A172 (cell line): ENCODE measurements around the gene CCDC124. TPM values are rescaled to one million over a fixed set of nuclear protein-coding genes. Genes with fewer than 3 reads are reported as not detected.

Experiments
- DNase-seq: peaks from one replicate; pipeline ENCODE4 v3.0.0-alpha.2; 2015; ENCODE audit warnings: low spot score
- total RNA-seq: library from RNA; depleted of rRNA; stranded (reverse); fragments of >200 nt; shearing (Covaris generic); gene quantifications from 2 replicates; pipeline ENCODE4 v1.2.3, GENCODE V29; 2014

CCDC124 gene
- total RNA-seq, 1 experiment from 2014 or later: 55.7 TPM

DNA sequence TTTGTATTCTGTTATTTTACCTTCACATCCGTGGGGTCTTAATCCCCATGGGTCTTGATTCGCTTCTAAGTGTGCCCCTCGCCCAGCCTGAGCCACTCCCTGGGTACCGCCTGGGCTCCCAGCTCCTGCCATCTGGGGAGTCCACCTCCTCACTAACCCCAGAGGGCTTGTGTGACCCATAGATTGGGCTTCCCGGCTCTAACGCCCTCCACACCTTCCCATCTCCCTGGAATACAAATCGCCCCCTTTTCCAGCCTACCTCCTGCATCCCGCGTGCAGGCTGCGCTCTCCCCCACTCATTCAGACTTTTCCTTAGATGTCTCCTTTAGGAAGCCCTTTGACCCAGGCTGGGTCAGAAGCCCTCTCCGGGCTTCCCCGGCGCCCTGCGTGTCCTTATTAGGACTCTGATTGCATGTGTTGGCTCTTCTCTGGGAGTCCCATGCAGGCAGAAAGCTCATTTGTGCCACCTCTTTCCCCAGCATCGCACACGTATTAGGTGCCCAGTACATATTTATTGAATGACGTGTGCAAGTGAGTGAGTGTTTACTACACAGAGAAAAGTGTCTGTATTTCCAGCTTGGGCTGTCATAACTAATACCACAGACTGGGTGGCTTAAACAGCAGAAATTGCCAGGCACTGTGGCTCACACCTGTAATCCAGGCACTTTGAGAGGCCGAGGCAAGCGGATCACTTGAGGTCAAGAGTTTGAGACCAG, 757 bp downstream of the CCDC124 start:
- DNase-seq: peak; percentile 51

DNA sequence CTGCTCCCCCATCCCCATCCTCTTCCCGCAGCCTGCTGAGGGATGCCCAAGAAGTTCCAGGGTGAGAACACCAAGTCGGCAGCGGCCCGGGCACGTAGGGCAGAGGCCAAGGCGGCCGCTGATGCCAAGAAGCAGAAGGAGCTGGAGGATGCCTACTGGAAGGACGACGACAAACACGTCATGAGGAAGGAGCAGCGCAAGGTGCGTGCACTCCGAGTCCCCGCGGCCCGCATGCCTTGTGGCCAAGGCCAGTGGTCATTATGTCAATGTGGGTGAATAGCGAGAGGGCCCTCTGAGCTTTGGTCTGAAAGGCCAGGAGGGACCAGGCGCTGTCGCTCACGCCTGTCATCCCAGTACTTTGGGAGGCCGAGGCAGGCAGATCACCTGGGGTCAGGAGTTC, 3.6 kb downstream of the CCDC124 start:
- no peak for DNase-seq

DNA sequence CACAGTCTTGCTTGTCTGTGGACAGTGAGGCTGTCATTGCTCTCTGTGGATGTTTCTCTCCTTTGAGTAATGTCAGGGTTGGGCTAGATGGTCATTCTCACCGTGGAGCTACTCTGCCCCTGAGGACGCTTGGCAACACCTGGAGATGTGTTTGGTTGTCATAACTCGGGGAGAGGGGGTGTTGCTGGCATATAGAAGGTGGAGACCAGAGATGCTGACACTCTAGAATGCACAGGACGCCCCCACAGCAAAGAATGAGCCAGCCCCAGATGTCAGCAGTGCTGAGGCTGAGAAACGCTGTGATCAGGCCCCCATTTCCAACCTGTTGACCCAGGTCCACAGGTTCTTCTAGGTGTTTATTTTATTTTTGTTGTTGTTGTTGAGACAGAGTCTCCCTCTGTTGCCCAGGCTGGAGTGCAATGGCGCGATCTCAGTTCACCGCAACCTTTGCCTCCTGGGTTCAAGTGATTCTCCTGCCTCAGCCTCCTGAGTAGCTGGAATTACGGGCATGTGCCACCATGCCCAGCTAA, 4.6 kb downstream of the CCDC124 start:
- no peak for DNase-seq

DNA sequence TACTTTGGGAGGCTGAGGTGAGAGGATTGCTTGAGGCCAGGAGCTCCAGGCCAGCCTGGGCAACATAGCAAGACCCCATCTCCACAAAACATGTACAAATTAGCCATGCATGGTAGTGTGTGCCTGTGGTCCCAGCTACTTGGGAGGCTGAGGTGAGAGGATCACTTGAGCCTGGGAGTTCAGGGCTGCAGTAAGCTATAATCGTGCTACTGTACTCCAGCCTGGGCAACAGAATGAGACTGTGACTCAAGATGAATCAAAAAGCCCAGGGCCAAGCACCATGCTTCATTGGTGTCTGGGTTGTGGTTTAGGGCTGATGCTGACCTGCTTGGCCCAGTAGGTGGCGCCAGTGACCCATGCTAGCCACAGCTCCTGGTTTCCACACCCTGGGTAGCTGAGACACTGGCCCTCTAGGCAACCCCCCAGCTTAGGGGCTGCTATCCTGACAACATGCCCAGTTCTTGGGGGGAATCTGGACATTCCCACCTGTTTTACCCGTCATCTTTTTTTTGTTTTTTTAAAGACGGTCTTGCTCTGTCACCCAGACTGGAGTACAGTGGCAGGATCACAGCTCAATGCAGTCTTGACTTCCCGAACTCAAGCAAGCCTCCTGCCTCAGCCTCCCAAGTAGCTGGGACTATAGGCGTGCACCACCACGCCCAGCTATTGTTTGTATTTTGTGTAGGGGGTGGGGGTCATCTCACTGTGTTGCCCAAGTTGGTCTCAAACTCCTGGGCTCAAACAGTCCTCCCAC, 5.5 kb downstream of the CCDC124 start:
- peak; percentile 90 for DNase-seq

DNA sequence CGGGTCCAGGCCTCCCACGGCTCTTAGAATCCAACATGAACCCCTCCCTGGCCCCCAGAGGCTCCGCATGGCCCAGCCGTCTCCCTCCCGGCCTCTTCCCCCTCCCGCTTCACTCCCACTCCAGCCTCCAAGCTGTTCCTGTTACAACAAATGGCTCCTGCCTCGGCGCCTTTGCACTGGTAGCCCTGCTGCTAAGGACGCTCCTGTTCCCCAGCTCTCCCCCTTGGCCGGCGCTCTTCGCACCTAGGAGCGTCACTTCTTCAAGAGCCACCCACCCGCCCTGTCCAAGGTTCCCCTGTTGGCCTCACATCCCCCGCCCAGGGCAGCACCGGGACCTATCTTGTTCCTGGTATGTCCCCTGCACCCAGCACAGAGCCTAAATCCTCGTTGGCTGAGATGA, 9.4 kb downstream of the CCDC124 start:
- DNase-seq: no peak

DNA sequence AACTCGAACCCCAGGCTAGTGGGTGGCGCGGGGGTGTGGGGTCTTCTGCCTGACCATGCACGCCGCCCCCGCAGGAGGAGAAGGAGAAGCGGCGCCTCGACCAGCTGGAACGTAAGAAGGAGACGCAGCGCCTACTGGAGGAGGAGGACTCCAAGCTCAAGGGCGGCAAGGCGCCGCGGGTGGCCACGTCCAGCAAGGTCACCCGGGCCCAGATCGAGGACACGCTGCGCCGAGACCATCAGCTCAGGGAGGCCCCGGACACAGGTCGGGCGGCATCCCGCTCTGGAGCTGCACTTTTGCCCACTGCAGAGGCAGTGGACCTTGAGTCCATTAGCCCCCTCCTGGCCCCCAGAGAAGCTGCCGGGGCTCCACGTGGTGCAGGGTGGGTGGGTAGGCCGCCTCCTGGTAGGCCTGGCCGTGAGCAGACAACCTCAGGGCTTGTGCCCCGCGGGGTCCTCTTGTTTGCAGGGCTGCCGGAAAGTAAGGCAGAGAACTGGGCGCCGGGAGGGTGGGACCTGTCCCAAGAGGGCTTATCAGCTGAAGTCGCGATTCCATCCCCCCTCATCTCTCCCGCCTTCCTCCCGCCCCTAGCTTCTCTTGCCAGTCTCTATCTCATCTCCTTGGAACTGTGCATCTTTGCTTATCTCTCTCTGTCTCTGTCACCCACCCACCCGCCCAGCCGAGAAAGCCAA, 9.9 kb downstream of the CCDC124 start:
- DNase-seq: no peak

DNA sequence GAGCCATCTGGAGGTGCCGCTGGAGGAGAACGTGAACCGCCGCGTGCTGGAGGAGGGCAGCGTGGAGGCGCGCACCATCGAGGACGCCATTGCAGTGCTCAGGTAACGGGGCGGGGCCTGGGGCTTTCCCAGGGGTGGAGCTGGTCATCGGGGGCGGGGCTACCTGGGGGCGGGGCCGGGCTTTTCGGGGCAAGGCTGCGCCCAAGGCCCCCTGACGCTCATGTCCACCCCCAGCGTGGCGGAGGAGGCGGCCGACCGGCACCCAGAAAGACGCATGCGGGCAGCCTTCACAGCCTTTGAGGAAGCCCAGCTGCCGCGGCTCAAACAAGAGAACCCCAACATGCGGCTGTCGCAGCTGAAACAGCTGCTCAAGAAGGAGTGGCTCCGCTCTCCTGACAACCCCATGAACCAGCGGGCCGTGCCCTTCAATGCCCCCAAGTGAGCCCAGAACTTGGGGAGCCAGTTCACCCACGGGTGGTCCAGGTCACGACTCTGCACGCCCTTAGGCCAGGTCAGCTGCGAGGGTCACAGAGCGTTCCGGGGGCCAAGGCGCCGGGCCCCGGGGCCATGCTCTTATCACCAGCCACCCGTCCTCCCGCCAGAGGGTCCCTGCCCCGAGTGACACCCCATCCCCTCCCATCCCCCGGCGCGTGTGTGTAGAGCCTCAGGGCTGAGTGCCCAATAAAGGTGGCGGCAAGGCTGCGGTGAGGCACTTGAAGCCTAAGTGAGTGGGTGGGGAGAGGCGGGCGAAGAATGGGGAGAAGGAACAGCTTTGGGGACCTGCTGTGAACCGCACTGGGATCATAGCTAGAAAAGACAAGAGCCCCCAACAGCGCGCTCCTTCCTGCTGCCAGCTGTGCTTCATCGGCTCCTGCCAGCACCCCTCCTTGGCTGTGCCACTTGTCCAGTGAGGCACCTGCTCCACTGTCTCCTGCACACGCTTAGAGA, 10.7 kb downstream of the CCDC124 start:
- DNase-seq: no peak

DNA sequence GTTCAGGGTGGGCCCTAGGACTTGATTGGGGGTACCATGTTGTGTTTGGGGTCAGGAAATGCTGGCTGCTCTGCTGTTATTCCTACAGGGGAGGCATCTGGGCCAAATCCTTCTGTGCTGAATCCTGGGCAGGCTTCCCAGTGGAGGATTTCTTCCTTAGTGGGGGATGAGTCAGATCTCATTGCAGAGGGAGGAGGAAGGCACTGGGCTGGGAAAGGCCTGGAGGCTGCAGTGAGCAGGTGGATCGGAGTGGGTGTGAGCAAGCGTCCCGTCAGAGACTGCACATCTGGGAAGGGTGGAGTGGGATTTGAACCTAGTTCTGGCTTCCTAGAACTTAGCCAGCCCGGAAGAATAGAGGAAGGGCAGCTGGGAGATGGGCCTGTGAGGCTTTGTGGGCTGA, 11.5 kb downstream of the CCDC124 start:
- DNase-seq: peak; percentile 85

DNA sequence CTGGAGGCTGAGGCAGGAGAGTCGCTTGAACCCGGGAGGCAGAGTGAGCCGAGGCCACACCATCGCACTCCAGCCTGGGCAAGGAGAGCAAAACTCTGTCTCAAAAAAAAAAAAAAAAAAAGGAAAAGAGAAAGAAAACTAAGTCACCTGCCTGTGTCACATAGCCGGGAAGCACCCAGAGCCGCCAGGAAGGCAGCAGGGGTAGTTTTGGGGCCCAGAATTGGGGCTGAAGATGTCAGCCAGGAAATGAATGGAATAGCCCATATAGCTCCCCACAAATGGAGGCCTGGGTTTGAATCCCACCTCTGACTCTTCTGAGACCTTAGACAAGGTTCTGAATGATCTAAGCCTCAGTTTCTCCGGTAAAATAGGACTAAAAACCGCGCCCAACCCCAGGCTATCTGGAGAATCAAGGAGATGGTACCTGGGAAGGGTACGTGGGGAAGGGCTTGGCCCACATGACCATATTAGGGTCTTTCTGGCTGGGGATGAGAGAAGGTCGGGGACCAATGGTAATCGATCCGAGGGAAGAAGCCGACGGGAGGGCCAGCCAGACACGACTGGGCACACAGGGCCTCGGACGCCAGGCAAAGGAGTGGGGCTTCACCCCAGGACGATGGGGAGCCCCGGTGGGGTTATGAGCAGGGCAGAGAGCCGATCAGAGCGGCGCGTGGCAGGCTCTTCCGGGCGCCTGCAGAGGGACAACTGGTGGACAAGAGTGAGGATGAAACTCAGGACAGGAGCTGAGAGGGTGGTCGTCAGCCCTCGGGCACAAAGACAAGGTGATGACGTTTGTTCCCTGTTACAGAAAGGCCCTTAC, 14.4 kb downstream of the CCDC124 start:
- no peak for DNase-seq

DNA sequence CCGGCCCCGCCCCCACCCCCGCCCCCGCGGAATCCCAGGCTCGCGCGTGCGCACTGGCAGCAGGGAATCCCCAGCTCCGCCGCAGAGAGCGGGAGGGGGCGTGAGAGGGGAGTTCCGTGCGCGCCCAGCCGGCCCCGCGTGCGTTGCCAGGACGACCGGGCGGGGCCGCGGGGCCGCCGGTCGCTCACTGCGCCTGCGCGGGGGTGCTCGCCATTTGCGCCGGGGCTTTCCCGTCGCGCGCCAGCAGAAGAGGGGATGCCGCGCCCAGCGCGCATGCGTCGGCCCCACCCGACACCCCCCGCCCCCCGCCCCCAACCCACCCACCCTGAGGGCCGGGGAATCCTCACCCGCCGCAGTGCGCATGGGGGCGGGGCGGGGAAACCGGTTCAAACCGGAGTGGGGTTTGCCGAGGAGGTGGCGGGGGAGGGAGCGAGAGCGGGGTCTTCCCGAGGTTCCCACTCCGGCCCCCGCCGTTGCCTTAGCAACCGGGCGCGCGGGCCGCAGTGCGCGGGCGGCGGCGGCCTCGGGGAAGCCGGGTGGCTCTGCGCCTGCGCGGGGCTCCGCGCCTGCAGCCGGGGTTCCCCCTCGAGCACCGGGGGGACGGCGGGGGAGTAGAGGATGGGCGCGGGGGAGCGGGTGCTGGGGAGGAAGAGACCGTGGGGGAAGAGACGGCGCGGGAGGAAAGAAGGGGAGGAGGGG, 15.1 kb downstream of the CCDC124 start:
- DNase-seq: peak; percentile 85

DNA sequence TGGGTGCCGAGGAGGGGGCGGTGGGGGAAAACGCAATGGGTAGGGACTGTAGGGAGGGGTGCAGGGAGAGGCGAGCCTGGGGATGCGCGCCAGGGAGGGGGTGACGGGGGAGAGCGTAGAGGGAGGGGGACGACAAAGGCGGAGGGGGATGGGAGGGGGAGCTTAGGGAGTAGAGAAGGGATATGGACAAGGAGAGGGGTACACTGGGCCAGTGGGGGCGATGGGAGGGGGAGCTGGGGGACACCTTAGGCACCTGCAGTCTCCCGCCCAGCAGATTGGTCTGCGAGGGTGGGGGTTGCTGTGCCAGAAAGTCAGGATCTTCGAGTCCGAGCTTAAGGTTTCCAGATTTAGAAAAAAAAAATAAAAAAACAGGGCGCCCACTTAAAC, 15.7 kb downstream of the CCDC124 start:
- no peak for DNase-seq

DNA sequence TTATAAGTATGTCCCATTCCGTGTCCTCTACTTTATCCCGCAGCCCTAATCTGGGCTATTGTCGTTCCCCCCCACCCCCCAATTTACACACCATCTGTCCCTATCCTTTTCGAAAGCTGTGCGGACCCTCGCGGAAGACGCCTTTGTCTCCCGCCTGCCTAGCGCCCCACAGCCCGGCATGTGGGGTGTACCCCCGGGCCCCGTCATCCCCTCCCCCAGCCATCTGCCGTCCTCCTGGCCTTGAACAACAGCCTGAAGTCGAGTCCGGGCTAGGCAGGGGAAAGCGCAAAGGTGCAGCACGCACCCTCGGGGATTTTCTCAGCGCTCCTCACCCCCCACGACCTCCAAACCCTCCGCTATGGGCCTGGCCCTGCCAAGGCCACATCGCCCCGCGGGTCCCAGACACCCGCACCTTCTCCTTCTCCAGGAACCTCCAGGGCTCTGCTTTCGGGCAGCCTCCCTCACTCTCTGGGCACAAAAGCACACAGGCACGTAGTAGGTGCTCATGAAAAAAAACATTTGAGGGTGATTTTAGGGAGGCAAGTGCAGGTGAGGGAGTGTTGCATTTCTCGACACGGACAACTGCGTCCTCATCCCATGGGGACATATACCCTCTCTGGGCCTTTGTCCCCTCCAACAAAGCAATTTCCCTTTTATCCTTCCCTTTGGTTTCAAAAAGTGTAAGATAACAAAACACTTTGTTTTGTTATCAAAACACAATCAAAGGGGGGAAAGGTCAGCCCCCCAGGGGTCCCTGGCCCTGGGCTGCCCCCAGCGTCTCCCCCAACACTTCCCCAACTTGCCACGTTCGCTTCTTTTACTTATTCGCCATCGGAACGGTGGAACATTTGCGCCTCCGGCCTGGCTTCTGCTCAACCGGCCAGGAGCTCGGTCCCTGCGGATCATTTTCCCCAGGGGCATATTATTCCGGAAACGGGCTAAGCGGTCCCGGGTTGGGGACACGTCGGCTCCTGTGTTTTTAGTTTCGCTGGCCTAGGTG, 16.4 kb downstream of the CCDC124 start:
- no peak for DNase-seq

DNA sequence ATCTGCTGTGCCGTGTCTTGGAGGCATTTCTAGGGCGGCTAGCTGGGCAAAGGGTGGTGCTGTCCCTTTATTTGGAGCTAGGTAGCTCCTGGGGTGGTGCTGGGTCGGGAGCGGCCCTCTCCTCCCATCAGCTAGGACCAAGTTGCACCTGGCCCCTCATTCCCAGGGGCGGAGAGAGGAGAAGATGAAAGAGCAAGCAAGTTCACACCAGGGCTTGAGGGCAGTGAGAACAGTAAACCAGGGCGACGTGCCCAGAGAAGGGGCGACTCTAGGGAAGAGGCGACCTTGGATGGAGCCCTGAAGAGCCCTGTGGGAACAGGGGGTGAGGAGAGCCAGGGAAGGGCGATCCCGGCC, 17.1 kb downstream of the CCDC124 start:
- DNase-seq: no peak

DNA sequence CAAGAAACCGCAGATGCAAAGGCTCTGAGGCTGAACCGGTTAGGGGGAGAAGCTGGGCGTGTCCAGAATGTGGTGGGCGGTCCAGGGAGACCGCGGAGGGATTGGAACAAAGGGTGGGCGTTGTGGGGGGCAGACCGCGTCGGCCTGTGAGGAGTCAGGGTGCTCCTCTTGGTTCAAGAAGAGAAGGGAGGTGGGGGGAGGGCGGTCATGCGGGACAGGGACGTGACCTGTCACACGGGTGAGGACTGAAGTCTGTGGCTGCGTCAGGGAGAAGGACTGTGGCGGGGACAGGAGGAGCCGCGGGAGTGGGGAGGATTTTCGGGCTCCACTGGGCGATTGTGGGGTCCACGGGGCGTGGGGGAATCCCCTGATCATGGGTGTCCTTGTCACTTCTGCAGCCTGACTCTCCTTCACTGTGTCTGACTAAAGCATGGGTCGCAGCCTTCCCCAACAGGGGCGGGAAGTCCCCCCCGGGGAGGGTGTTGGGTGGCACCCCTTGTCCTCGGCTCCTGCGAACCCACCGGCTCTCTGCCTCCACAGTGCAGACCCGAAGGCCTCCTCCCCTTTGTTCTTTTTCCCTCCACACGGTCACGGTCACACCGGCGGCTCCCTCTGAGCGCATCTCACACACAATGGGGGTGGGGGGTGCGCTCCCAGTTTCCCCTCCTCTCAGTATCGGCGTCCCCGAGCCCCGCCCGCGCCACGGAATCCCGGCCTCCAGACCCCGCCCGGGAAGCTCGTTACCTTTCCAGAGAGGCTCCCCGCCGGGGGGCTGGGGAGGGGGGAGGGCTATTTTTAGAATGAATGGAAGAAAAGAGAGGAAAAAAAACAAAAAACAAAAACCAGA, 17.7 kb downstream of the CCDC124 start:
- DNase-seq: no peak

DNA sequence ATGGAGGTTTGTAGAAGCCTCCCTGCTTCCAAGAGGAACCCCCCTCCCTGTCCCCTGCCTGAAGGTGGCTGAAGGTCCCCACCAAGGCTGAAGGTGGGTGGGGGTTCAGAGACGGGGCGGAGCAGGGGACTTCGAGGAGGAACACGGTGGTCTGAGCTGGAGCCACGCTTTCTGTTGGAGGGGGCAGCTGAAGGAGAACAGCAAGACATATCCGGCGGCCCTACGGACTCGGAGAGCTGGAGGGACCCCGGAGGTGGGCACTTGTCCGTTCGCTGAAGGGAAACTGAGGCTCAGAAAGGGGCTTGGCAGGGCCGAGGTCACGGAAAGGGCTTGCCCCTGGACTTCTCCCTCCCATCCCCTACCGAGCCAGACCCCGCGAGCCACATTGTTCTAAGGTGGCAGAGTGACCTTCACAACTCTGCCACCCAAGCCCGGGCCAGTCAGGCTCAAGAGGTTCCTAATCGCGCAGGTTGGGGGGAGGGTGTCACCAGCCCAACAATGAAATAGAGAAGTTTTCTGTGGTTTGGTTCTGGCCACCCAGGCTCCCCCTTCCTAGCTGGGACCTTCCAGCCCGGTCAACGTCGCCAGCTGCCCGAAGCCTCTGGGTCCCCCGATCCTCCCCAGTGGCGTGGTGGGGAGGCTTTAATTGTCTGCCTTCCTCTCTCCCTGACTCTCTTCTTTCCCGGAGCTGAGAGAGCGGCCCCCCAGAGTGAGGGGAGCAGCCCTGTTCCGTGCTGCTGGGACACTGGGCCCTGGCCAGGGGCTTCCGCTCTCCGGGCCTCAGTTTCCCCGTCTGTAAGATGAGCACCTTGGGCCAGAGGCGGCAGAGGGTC, 18.6 kb downstream of the CCDC124 start:
- DNase-seq: no peak

DNA sequence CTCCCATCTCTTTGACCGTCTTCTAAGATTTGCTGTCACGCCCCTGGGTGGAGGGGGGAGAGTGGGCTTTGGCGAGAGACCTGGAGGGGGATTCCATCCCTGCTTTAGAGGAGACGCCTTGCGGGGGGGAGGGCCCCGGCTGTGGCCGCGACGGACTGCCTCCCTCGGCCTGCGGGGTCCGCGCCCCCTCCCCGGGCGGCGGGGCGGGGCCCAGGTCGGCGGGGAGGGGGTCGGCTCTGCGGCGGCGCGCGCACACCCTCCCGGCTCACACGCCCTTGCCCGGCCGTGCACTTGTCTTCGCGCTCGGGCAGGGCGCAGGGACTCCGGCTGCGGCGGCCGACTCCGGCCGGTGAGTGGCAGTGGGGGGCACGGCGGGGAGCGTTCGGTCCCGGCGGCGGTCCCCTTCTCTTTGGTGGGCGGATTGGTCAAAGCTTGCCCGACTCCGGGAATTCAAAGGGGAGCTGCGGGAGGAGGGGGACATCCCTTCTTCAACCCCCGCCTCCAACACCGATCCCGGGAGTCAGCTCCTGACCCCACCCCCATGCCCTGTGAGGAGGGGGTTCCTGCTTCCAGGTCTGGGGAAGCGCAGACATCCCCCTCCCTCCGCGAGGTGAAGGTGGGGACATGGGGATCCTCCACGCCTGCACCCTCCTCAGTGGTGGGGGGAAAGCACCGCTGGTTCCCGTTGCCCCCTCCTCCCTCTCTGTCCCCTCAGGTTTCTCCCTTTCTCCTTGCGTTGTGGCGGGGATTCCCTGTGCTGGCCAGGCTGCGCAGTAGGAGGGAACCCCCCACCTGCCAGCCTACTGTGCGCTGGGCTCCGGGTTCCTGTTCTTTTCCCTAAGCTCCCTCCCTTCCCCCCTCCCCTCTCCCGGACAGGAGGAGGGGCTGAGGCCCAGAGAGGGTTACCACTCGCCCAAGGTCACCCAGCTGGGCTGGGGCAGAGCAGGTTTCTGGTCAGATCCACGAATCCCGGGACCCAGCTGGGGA, 19.5 kb downstream of the CCDC124 start:
- DNase-seq: no peak
